GM21737 (cell line): Measurements from ENCODE around the gene MT1F.
A peak's percentile ranks its signal among the peaks of the same experiment; 100 is the strongest.

Experiments
- ATAC-seq: cut with Tn5 transposase; IDR thresholded peaks from one replicate; pipeline ENCODE4 v1.9.1; 2021; ENCODE audit warnings: mild to moderate bottlenecking, moderate library complexity; ENCODE audit not compliant: unreplicated experiment

Gene MT1F

DNA sequence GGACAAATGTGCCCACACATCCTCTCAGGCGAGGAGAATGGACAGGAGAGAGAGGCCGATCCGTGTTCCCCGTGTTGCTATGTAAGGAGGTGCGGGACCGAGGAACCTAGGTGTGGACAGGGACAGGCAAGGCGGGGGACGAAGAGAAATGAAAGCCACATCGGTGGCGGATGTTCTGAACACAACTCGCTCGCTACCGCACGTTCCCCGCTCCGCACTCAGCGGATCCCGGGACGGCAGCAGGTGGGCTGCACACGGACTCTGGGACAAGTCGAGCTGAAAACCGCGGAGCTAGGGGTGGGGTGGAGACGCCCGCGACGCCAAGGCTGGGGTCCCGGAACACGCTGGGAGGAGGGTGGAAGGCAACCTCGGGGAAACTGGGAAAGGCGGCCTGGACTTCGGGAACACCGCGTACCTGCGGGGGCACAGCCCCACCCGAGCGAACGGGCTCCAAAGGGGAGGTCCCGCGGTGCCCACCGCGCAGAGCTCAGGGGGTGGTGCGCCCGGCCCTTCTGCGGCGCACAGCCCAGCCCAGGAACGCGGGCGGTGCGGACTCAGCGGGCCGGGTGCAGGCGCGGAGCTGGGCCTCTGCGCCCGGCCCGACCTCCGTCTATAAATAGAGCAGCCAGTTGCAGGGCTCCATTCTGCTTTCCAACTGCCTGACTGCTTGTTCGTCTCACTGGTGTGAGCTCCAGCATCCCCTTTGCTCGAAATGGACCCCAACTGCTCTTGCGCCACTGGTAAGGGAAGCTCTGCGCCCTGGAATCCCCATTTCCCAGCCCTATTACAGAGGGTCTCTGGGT, 32.4 kb upstream of the MT1F start, which contains the start of gene MT1E:
TSS of gene MT1E (plus strand) at position 642 of the 803 bp plus-strand sequence. CDS start at position 713, 71 bp downstream.
- ATAC-seq, result peak; percentile 55

DNA sequence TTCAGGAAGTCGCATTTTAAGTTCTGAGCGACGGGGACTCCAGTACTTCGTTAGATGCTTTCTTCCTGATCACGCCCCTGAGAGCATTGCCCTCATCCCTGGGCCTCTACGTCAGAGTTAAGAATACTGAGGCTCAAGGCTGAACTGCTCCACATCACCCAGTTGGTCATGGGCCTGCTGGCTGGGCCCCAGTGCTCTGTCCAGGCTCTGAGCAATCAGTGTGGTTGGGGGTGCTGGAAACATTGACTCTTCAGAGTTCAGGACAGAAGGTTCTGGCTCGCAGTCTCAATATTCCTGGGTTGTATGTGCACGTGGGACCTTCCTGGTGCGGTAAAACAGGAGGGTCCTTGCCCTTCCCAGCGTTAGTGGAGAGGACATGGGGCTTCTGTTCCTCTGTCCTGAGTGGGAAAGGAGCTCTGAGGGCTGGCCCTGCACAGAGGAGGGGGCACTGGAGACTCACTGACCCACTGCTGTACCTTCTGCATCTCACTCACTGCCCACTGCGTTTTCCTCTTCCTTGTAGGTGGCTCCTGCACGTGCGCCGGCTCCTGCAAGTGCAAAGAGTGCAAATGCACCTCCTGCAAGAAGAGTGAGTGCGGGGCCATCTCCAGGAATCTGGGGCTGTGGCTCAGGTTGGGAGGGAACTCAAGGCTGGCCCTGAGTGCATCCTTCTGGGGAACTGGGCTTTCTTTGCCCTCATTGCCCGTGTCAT, 31.7 kb upstream of the MT1F start:
- no peak for ATAC-seq

GRCh38 chr16:56626685-56627084, 31.1 kb upstream of the MT1F start:
- ATAC-seq, result no peak

DNA sequence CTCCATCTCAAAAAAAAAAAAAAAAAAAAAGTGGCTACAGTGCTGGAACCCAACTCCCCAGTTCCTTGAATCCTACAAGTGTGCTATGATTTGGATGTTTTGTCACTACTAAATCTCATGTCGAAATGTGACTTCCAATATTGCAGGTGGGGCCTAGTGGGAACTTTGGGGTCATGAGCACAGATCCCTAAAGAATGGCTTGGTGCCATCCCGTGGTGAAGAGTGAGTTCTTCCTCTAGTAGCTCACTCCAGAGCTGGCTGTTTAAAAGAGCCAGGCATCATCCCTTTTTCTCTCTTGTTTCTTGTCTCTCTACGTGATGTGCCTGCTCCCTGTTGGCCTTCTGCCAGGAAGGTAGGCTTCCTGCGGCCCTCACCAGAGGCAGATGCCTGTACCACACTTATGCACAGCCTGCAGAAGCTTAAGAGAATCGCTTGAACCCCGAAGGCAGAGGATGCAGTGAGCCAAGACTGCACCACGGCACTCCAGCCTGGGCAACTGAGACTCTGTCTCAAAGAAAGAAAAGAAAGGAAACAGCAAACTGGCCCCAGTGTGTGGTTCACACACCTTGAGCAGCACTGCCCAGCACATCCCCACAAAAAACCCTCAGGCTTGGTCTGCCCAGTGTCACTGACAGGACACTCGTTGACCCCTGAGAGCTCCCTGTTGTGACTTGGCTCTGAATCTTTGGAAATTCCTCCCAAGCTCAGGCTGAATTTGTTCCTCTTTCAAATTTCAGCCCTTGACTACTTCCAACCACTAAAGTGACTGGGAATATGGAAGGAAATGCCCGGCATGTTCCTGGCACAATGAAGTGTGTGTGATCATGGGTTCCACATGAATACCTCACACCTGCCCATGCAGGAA, 29.0 kb upstream of the MT1F start:
- ATAC-seq, result no peak

- no peak for ATAC-seq
Measured at GRCh38 chr16:56629531-56629930, 28.2 kb upstream of the MT1F start.

- ATAC-seq, result peak; percentile 60
Measured at GRCh38 chr16:56630134-56630533, 27.6 kb upstream of the MT1F start.

GRCh38 chr16:56631197-56631596, 26.6 kb upstream of the MT1F start:
- no peak for ATAC-seq

GRCh38 chr16:56631832-56632155, 26.0 kb upstream of the MT1F start:
- no peak for ATAC-seq

DNA sequence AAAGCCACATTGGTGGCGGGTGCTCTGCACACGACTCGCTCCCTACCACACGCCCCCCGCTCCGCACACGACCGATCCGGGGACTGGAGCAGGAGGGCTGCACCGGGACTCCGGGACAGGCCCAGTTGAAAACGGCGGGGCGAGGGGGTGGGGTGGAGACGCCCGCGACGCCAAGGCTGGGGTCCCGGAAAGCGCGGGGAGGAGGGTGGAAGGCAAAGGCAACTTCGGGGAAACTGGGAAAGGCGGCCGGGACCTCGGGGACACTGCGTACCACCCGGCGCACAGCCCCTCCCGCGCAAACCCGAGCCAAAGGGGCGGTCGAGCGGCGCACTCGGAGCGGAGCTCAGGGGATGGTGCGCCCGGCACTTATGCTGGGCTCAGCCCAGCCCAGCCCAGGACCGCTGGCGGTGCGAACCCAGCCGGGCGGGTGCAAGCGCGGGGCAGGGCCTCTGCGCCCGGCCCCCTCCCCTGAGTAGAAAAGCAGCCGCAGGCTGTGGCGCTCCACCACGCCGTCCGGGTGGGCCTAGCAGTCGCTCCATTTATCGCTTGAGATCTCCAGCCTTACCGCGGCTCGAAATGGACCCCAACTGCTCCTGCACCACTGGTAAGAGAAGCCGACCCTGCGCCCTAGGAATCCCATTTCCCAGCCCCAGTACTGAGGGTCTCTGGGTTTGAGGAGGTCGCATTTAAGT, 25.5 kb upstream of the MT1F start, which contains the start of gene MT1M:
TSS of gene MT1M (plus strand) at position 504 of the 692 bp plus-strand sequence. CDS start at position 577, 73 bp downstream.
- no peak for ATAC-seq

- no peak for ATAC-seq
Measured at GRCh38 chr16:56632848-56633365, 24.9 kb upstream of the MT1F start.

- ATAC-seq, result no peak
Measured at GRCh38 chr16:56633535-56633934, 24.2 kb upstream of the MT1F start.

GRCh38 chr16:56634715-56635440, 22.9 kb upstream of the MT1F start:
- ATAC-seq, result no peak

- ATAC-seq, result no peak
Measured at GRCh38 chr16:56635441-56635967, 22.3 kb upstream of the MT1F start.

DNA sequence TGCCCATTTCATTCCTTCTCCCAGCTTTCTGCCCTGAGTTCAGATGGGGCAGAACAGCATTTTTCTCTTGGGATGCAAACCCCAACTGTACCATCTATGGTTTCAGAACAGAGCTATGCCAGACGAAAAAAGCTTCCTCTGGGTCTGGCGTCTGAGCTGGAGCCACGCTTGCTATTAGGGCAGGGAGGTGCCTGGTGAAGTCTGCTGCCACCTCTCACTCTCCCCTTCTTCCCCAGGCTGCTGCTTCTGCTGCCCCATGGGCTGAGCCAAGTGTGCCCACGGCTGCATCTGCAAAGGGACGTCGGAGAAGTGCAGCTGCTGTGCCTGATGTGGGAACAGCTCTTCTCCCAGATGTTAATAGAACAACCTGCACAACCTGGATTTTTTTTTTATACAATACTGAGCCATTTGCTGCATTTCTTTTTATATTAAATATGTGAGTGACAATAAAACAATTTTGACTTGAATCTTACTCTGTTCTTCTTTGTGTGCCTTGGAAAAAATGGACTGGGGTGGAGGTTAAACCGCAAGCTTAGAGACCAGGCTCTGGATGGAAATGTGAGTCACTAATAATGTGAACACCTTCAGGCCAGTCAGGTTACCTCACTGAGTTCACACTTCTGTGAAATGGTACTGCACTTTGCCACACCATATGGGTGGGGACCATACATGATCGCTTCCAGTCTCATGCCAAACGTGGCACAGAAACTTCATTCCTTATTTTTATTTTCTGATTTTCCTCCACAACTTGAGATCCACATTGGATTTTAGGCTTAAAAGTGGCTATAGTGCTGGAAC, 20.9 kb upstream of the MT1F start:
- no peak for ATAC-seq

DNA sequence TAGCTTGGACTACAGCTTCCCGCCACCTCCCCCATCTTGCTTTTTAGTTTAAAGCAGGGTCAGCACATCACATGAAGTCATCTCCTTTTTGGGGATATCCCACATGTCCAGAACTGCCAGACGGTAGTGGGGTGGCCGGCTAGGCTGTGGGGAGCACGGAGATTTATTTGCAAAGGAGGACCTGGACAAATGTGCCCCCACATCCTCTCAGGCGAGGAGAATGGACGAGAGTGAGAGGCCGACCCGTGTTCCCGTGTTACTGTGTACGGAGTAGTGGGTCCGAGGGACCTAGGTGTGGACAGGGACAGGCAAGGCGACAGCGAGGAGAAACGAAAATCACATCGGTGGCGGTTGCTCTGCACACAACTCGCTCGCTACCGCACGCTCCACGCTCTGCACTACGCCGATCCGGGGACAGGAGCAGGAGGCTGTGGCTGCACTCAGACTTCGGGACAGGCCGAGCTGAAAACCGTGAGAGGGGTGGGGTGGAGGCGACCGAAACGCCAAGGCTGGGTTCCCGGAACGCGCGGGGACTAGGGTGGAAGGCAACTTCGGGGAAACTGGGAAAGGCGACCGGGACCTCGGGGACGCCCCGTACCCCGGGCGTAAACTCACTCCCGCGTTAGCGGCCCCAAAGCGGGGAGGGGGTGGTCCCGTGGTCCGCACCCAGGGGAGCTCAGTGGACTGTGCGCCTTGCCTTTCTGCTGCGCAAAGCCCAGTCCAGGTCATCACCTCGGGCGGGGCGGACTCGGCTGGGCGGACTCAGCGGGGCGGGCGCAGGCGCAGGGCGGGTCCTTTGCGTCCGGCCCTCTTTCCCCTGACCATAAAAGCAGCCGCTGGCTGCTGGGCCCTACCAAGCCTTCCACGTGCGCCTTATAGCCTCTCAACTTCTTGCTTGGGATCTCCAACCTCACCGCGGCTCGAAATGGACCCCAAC, 19.7 kb upstream of the MT1F start, which contains the start of gene MT1A:
TSS of gene MT1A (plus strand) at position 853 of the 937 bp plus-strand sequence. CDS start at position 926, 73 bp downstream.
- ATAC-seq, result no peak

DNA sequence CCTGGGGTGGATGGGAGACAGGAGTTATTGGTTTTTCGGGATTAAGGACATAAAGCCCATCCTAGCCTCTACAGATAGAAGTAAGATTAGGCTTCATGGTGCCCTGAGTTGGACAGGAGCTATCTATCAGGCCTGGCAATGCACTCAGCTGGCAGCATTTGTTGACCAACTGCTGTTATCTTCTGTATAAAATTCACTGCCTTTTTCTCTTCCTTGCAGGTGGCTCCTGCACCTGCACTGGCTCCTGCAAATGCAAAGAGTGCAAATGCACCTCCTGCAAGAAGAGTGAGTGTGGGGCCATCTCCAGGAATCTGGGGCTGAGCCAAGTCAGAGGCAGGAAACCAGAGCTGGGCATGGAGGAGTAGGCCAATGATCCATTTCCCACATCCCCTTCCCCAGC, 18.7 kb upstream of the MT1F start:
- no peak for ATAC-seq

GRCh38 chr16:56640076-56640475, 17.7 kb upstream of the MT1F start:
- no peak for ATAC-seq
